ENCODE data around the gene MRTO4.

DNA sequence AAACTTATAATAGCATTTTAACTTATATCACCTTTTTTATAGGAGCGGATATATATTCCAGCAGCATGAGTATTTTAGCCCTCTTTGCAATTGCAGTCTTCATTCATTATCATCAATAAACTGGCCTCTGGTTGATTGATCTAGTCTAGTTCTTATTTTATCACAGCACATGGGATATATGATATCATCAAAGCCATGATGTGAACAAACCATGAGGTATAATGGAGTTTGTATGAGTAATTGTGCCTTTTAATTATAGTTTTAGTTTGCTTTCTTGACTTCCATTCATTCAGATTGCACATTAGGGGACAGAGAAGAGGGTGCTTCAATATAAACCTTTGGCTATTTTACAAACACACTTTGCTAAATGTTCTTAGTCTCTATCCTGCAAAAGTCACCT is 38.0 kb upstream of the MRTO4 start:
- TF ChIP-seq, protein P1, sequence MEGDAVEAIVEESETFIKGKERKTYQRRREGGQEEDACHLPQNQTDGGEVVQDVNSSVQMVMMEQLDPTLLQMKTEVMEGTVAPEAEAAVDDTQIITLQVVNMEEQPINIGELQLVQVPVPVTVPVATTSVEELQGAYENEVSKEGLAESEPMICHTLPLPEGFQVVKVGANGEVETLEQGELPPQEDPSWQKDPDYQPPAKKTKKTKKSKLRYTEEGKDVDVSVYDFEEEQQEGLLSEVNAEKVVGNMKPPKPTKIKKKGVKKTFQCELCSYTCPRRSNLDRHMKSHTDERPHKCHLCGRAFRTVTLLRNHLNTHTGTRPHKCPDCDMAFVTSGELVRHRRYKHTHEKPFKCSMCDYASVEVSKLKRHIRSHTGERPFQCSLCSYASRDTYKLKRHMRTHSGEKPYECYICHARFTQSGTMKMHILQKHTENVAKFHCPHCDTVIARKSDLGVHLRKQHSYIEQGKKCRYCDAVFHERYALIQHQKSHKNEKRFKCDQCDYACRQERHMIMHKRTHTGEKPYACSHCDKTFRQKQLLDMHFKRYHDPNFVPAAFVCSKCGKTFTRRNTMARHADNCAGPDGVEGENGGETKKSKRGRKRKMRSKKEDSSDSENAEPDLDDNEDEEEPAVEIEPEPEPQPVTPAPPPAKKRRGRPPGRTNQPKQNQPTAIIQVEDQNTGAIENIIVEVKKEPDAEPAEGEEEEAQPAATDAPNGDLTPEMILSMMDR (IDR thresholded peaks at IDR 0.05; ENCODE audit: poor library complexity), result no peak
- TF ChIP-seq EZH2phosphoT487 (IDR thresholded peaks at IDR 0.05; ENCODE audit: low read depth, severe bottlenecking, unreplicated experiment), result no peak
